Hepatocyte (in vitro differentiated cells): ENCODE measurements around the gene MTAP.

Source experiments
- CTCF ChIP-seq: fragments of 200-600 bp; sonication (generic); IDR thresholded peaks from 2 replicates; pipeline ENCODE4 v1.5.1; 2016; ENCODE audit warnings: antibody characterized with exemption, mild to moderate bottlenecking; ENCODE audit not compliant: poor library complexity
- EZH2 ChIP-seq: fragments of 200-600 bp; sonication (generic); IDR thresholded peaks from 2 replicates; pipeline ENCODE4 v1.6.1; 2016; ENCODE audit warnings: antibody characterized with exemption, mild to moderate bottlenecking, borderline replicate concordance
- EZH2phosphoT487 ChIP-seq: fragments of 200-600 bp; sonication (generic); IDR thresholded peaks from one replicate; pipeline ENCODE4 v1.6.1; 2018; ENCODE audit warnings: antibody characterized with exemption, mild to moderate bottlenecking, low read depth, moderate library complexity; ENCODE audit not compliant: unreplicated experiment, severe bottlenecking

- TF ChIP-seq EZH2phosphoT487 (no peak), CTCF (no peak), EZH2 (no peak)
These were observed 1.3 kb upstream of the MTAP start for GRCh38 chr9:21800931-21801682.
